Loucy (cell line): ENCODE results near the gene RPTOR.

Source experiments
- H2AFZ ChIP-seq: fragments of 200-600 bp; sonication (generic); 2 replicates; pipeline ENCODE4 v1.6.0; 2016; ENCODE audit warnings: antibody characterized with exemption, mild to moderate bottlenecking, low read length, moderate library complexity
- H3F3A ChIP-seq: fragments of 200-600 bp; 2 replicates; pipeline ENCODE4 v1.6.0; 2016; ENCODE audit warnings: antibody characterized with exemption, low read depth, mild to moderate bottlenecking
- H3K27me3 ChIP-seq: fragments of 200-600 bp; sonication (generic); 2 replicates; pipeline ENCODE4 v1.6.1; 2014; ENCODE audit warnings: low read length, mild to moderate bottlenecking; ENCODE audit not compliant: insufficient read depth, poor library complexity, severe bottlenecking
- H3K36me3 ChIP-seq: fragments of 200-600 bp; sonication (generic); 2 replicates; pipeline ENCODE4 v1.6.1; 2016; ENCODE audit warnings: low read length; ENCODE audit not compliant: insufficient read depth
- H3K4me1 ChIP-seq: fragments of 200-600 bp; sonication (generic); 2 replicates; pipeline ENCODE4 v1.5.1; 2014; ENCODE audit warnings: low read length, mild to moderate bottlenecking; ENCODE audit not compliant: insufficient read depth, poor library complexity, severe bottlenecking
- H3K4me2 ChIP-seq: fragments of 200-600 bp; sonication (generic); 2 replicates; pipeline ENCODE4 v1.6.0; 2014; ENCODE audit warnings: antibody characterized with exemption, low read length, low read depth, mild to moderate bottlenecking; ENCODE audit not compliant: poor library complexity, severe bottlenecking
- H3K4me3 ChIP-seq: fragments of 200-600 bp; sonication (generic); 2 replicates; pipeline ENCODE4 v1.5.1; 2014; ENCODE audit warnings: low read length, mild to moderate bottlenecking, mixed read lengths; ENCODE audit not compliant: poor library complexity, severe bottlenecking
- H3K79me2 ChIP-seq: fragments of 200-600 bp; sonication (generic); 2 replicates; pipeline ENCODE4 v1.6.1; 2014; ENCODE audit warnings: low read length; ENCODE audit not compliant: insufficient read depth
- H3K9ac ChIP-seq: fragments of 200-600 bp; sonication (generic); 2 replicates; pipeline ENCODE4 v1.6.0; 2014; ENCODE audit warnings: mild to moderate bottlenecking, low read depth, low read length, moderate library complexity; ENCODE audit not compliant: poor library complexity, severe bottlenecking
- H3K9me2 ChIP-seq: fragments of 200-600 bp; sonication (generic); replicated peaks from 2 replicates; pipeline ENCODE4 v1.6.1; 2016; ENCODE audit warnings: low read depth, low read length, mixed read lengths
- H3K9me3 ChIP-seq: fragments of 200-600 bp; sonication (generic); 2 replicates; pipeline ENCODE4 v1.6.1; 2014; ENCODE audit warnings: mild to moderate bottlenecking, antibody characterized with exemption, low read length, low read depth; ENCODE audit not compliant: insufficient read depth
- H4K20me1 ChIP-seq: fragments of 200-600 bp; sonication (generic); 2 replicates; pipeline ENCODE4 v1.6.0; 2014; ENCODE audit warnings: antibody characterized with exemption, low read length, mild to moderate bottlenecking; ENCODE audit not compliant: insufficient read depth, poor library complexity, severe bottlenecking
- EZH2phosphoT487 ChIP-seq: fragments of 200-600 bp; IDR thresholded peaks from 2 replicates; pipeline ENCODE4 v1.6.1; 2018; ENCODE audit warnings: antibody characterized with exemption, mild to moderate bottlenecking, moderate library complexity, borderline replicate concordance
- TF ChIP-seq, protein P1 (sequence below): fragments of 200-600 bp; sonication (generic); conservative IDR thresholded peaks from 2 replicates; pipeline ENCODE4 v1.5.1; 2014; ENCODE audit warnings: mild to moderate bottlenecking, antibody characterized with exemption, low read length

The RPTOR gene

DNA sequence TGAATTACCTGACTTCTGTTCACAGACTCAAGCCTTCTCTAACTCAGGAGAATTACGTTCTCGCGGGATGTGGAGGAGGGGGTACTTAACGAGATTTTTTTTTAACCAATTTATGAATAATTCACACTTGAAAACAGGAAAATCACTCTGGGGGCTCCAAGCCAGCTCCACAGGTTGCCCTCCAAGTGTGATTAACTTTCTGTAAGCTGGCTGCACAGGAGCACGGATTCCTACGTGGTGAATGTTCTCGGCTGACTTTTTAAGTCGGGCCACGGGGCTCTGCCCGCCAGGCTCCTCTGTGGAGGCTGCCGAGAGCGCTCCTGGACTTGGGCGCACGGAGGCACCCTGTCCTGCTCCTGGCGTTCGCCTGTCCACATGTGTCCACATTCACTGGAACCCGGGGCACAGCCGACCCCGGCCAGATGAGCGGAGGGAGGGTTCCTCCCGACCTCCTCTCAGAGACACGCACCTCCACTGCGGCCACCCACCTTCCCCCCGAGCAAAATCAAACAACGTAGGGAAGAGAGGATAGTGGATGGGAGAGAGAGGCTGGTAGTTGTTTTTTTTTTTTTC, 299.9 kb downstream of the RPTOR start:
- Histone ChIP-seq H3K36me3 (peaks cover 23% of the 10 kb centered on the region; the same call in 1 of the 2 replicates), H3K27me3 (no peaks in the 10 kb centered on the region), H3K9me2 (no peaks in the 10 kb centered on the region), H3F3A (no peaks in the 10 kb centered on the region), H3K4me3 (no peak overlapping the region), H3K9me3 (no peaks in the 10 kb centered on the region), H3K9ac (no peak overlapping the region), H3K4me1 (no peaks in the 10 kb centered on the region), H3K4me2 (no peak overlapping the region), H4K20me1 (no peaks in the 10 kb centered on the region), H2AFZ (no peak overlapping the region), H3K79me2 (no peaks in the 10 kb centered on the region)
- TF ChIP-seq, protein P1, sequence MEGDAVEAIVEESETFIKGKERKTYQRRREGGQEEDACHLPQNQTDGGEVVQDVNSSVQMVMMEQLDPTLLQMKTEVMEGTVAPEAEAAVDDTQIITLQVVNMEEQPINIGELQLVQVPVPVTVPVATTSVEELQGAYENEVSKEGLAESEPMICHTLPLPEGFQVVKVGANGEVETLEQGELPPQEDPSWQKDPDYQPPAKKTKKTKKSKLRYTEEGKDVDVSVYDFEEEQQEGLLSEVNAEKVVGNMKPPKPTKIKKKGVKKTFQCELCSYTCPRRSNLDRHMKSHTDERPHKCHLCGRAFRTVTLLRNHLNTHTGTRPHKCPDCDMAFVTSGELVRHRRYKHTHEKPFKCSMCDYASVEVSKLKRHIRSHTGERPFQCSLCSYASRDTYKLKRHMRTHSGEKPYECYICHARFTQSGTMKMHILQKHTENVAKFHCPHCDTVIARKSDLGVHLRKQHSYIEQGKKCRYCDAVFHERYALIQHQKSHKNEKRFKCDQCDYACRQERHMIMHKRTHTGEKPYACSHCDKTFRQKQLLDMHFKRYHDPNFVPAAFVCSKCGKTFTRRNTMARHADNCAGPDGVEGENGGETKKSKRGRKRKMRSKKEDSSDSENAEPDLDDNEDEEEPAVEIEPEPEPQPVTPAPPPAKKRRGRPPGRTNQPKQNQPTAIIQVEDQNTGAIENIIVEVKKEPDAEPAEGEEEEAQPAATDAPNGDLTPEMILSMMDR, result no peak
- TF ChIP-seq EZH2phosphoT487, result no peak

DNA sequence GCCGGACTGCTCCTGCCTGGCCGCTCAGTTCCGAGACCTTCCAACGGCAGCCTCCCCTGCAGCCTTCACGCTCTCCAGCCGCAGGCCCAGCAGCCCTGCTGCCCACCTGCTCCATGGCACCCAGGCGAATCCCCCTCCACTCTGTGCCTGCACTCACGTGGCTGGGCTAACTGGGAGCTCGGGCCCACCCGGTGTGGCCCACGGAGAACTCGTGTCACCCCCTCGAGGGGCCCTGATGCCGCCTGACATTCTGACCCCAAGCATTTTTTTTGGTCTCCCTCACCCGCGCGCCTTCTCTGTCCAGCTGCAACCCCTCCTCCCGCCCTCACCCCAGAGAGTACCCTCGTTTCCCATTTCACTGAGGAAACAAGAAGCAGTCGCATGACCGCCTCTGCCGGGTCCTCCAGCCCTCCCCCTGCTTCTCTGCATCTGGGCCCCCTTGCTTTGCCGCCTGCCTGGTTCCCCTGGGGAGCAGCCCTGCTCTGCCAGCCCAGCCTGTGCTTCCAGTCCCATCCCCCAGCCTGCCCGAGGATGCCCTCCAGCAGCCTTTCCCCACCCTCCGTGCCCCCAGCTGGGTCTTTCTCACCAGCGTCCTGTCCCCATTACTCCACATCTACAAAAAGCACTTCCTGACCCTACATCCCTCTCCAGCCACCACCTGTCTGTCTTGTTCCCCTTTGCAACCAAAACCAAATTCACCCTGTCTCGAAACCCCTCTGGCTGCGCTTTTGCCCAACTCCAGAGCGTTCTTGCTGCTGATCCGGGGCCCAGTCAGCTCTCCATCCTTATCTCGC, 300.6 kb downstream of the RPTOR start:
- TF ChIP-seq EZH2phosphoT487, result no peak
- TF ChIP-seq, protein P1, result no peak
- Histone ChIP-seq H3K36me3 (peaks cover 26% of the 10 kb centered on the region; the same call in 1 of the 2 replicates), H3K9ac (no peak overlapping the region), H3K79me2 (no peaks in the 10 kb centered on the region), H3K9me2 (no peaks in the 10 kb centered on the region), H3K4me3 (no peak overlapping the region), H3K9me3 (no peaks in the 10 kb centered on the region), H4K20me1 (no peaks in the 10 kb centered on the region), H3F3A (no peaks in the 10 kb centered on the region), H3K27me3 (no peaks in the 10 kb centered on the region), H3K4me2 (no peak overlapping the region), H2AFZ (no peak overlapping the region), H3K4me1 (no peaks in the 10 kb centered on the region)

DNA sequence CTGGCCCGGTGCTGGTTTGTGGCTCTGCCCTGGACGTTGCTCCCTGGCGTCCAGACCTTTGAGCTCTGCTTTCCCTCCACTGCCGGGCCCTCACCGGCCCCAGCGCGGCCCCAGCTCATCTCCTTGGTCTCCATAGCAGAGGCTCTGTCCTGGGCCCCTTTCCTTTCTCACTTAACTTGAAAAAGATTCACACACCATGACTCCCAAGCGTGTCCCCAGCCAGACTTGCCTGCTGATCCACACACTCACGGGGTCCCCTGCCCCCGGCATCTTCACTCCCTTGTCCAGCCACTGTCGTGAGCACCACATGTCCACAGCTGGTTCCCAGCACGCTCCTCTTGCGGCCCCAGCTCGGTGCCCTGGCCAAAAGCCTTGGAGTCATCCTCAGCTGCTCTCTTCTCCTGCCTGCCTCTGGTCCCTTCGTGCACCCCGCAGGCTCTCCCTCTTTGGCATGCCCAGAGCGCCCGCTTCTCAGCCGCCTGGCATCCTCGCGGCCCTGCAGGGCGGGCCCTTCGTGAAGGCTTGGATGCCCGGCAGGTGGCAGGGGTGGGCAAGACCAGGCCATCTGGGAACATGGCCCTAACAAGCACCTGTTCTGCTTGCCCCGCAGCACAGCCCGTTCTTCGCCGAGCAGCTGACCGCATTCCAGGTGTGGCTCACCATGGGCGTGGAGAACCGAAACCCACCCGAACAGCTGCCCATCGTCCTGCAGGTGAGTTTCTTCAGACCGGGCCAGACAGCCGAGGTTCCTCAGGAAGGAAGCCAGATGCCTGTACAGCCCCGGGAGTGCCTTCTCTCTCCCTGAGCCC, 301.4 kb downstream of the RPTOR start:
- no peaks in the 10 kb centered on the region for H3K79me2 ChIP-seq

More for the DNA sequence above, 301.4 kb downstream of the RPTOR start:
- H3K27me3 ChIP-seq, result no peaks in the 10 kb centered on the region
- no peak overlapping the region for H3K9ac ChIP-seq
- no peak for TF ChIP-seq EZH2phosphoT487
- TF ChIP-seq, protein P1, result no peak
- H3K4me3 ChIP-seq, result no peak overlapping the region
- no peak overlapping the region for H3K4me2 ChIP-seq
- H3F3A ChIP-seq, result no peaks in the 10 kb centered on the region
- H2AFZ ChIP-seq, result no peak overlapping the region
- no peaks in the 10 kb centered on the region for H3K9me2 ChIP-seq
- H3K36me3 ChIP-seq, result peaks cover 27% of the 10 kb centered on the region; the same call in 1 of the 2 replicates
- H4K20me1 ChIP-seq, result no peaks in the 10 kb centered on the region
- H3K9me3 ChIP-seq, result no peaks in the 10 kb centered on the region
- no peaks in the 10 kb centered on the region for H3K4me1 ChIP-seq
